GM21619 (cell line): ENCODE data around the gene NUSAP1.
"Not testable (repeated sequence)": the region's sequence is repeated elsewhere in the genome, so short reads cannot be mapped to it uniquely, and the experiment has no call there.

Experiments
- ATAC-seq: cut with Tn5 transposase; IDR thresholded peaks from one replicate; pipeline ENCODE4 v1.9.1; 2021; ENCODE audit not compliant: unreplicated experiment

The NUSAP1 gene

DNA sequence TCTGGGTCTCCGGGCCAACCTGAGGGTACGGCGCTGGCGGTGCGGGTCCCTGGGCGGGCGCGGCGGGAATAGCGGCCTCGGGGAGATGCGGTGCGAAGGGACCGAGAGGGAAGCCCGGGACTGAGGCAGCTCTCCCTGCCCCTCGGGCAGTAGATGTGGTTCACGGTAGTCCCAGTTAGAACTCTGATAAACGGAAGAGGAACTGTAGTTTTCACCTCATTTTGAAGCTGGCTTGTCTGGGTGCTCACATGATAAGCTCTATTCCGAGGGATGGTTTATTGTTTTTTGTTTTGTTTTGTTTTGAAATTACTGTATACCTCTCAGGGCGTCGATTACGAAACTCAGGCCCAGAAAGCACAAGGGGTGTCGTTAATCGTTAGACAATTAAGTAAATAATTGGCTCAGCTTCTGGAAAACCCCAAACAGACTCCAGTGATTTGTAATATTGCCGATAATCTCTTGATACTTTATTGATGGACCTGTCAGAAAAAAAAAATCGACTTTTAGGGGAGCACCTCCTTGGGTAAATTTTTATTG lies 413 bp downstream of the NUSAP1 start:
- peak; percentile 27 for ATAC-seq

DNA sequence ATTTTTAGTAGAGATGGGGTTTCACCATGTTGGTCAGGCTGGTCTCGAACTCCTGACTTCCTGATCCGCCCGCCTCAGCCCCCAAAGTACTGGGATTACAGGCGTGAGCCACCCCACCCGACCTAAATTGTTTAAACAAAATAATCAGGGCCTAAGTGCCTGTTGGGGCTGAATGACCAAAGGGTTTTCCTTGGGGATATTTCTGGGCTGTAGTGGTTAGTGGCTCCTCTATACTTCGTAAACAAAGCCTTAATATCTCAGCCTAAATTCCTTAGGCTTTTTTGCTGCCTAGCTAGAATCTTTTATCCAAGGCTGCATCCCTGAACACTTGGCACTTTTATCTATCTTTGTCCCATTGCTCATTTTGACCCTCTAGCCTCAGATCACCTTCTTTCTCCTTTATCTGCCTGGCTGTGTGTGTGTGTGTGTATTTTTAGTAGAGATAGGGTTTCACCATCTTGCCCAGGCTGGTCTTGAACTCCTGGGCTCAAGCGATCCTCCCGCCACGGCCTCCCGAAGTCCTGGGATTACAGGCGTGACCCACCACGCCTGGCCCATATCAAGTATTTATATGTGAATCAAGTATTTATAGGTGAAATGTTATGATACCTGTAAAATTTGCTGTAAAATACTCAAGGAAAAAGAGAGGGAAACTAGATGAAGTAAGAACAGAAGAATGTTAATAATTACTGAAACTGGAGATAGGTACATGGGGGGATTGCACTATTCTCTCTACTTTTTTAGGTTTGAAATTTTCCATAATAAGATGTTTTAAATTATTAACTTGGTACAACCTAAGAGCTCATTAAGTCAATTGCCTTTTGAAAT lies 1.8 kb downstream of the NUSAP1 start:
- no peak for ATAC-seq

DNA sequence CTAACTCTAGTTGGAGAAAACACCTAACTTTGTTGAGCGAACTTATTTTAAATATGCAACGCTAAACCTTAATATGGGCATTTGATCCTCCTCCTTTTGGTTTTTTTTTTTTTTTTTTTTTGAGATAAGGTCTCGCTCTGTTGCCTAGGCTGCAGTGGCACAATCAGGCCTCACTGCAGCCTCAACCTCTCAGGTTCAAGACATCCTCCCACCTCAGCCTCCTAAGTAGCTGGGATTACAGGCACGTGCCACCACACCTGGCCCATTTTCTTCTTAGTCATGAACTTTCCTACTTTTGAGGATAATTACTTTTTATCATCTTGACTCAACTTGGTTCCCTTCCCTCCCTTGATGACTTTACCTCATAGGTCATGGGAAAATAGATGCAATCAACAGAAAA lies 3.9 kb downstream of the NUSAP1 start:
- no peak for ATAC-seq

DNA sequence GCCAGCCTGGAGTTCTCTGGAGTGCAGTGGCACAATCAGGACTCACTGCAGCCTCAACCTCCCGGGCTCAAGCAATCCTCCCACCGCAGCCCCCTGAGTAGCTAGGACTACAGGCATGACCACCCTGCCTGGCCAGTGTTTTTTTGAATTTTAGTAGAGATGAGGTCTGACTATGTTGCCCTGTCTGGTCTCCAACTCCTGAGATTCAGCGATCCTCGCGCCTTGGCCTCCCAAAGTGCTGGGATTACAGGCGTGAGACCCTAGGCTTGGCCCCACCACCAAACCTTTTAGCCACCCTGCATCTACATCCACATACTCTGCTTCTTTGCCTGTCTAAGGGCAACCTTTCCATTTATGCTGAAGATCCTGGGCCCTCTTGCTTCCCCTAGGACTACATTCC lies 4.4 kb downstream of the NUSAP1 start:
- no peak for ATAC-seq

DNA sequence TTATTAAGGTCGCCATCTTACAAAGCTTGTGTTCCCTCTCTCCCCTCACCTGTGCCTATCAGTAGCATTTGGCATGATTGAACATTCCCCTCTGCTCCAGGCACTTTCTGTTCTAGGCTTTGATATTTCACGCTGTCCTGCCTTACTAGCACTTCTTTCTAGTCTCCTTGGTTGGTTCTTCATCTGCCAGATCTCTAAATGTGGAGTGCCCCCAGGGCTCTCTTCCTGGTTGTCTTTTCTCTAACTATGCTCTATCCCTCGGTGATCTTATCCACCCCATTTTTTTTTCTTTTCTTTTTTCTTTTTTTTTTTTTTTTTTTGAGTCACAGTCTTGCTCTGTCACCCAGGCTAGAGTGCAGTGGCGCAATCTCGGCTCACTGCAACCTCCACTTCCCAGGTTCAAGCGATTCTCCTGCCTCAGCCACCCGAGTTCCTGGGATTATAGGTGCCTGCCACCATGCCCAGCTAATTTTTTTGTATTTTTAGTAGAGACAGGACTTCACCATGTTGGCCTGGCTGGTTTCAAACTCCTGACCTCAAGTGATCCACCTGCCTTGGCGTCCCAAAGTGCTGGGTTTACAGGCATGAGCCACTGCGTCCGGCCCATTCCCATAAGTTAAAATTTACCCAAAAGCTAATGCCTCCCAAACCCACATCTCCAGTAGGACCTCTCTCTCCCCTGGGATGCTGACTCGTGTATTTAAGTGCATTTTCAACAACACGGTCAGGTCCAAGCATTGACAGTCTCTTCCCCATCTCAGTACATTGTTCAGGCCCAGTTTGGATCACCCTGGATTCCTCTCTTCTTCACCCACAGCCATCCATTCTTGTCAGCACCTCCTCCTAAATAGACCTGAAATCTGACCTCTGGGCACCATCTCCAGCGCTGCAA lies 5.2 kb downstream of the NUSAP1 start:
- no peak for ATAC-seq

DNA sequence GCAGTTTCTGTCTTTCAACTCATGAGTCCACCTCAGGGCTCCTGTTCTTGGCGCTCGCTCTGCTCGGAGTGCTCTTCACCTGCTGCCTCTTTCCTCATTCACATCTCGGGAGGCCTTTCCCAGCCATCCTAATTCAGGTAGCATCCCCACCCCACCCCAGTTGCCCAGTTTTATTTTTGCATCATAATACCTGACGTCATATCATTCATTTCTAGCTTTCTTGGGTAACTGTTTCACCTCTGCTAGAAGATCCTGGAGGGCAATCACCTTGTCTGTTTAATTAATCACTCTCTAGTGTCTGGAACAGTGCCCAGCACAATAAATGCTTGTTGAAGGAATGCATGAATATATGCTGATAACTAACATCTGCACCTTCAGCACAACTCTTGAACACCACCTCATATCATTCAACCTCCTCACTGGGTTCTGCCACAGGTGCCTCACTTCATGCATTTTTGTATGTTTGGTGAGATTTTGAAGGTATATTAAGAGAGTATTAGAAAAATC lies 7.6 kb downstream of the NUSAP1 start:
- ATAC-seq = no peak

DNA sequence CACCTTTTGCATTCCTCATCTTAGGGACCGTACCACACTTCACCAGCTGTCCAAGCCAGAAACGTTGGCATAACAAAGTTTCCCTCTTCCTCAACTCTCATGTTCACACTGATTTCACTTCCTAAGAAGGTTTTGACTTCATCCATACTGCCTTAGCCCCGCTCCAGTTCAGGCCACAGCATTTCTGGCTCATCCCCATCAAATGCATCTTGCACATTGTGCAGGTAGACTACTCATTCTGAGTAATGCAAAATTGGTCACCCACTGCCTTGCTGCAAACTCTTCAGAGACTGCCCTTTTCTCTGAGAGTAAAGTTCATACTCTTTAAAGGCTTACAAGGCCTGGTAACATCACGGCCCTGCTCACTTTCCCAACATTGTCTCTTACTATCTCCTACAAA lies 8.8 kb downstream of the NUSAP1 start:
- ATAC-seq = no peak

DNA sequence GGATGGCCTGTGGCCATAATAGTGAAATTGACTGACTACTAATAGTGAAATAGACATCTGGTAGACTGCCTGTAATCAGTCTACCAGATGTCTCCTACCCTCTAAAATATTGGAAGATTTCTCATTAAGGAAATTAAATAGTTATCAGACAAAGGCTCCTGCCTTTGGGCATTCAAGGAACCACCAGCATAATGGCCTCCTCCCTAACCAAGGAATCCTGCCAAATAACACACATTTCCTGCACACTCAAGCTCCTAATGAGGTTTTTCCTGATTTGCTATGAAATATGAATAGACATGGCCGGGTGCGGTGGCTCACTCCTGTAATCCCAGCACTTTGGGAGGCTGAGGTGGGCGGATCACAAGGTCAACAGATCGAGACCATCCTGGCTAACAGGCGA lies 14.6 kb downstream of the NUSAP1 start:
- no peak for ATAC-seq

DNA sequence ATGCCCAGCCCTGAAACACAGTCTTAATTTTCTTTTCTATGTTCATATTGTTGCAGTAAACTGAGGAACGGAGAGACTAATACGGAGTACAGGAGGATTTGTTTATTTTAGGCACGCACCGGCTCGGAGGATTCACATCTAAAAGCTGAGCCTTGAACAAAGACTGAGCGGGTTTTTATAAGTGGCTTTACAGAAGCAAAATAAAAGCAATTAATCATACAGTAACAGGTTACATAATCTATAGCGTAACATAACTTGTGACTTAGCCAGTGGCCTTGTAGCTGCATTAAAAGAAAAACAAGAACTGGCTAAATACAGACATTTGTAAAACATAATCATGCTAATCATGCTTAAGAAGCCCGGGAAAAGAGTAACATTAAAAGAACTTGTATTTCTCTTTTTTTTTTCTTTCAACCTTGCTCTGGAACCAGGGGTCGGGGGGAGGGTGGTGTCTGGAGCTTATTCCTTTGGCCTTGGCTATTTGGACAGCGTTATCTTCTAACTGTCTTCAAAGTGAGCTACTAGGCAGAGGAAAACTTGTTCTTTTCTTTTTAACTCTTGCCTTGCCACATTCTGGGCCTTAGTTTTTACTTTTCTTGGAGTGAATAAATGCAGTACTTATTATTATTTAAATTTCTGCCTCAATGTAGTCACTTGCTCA lies 17.5 kb downstream of the NUSAP1 start:
- no peak for ATAC-seq

DNA sequence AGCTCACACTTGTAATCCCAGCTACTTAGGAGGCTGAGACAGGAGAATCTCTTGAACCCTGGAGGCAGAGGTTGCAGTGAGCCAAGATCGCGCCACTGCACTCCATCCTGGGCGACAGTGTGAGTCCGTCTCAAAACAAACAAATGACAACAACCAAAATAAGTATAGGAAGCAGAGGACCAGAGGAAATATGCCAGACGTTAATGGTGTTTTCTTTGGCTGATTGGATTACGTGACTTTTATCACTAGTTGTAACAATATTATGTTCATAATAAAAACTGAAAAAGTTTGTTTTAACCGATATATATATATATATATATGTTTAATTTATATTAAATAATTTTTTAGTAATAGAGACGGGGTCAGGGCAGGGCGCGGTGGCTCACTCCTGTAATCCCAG lies 21.7 kb downstream of the NUSAP1 start:
- no peak for ATAC-seq

DNA sequence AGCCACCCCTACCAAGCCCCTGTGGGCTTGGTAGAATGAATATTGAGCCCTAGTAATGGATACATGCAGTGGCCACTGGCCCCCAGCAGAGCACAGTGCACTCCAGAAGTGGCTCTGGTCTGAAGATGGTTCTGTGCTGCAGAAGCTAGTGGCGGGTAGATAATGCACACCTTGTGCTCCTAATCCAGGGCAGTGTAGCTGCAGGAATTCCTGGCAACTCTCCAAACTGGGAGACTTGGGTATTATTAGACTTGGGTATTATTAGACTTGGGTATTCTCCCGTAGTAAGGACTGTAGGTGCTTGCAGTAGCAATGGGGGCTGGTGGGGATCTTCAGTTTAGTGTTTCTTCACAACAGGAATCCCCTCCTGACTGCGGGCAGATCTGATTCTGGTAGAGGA lies 34.7 kb downstream of the NUSAP1 start:
- no peak for ATAC-seq

DNA sequence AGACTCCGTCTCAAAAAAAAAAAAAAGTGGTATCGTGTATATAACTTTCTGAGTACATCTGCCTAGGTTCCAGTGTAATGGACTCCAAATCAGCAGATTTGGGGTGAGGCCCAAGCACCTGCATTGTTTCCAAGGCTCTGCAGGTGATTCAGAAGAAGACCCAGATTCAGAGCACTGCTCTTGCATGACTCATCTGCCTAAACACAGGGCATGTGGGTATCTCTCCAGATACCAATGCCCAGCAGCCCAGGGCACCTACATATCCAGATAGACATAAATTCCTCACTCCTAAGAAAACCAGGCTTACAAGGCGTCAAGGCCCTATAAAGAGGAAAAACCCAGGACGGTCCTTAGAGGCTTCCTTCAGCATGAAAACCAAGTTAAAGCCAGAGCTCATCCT lies 45.3 kb downstream of the NUSAP1 start:
- no peak for ATAC-seq

DNA sequence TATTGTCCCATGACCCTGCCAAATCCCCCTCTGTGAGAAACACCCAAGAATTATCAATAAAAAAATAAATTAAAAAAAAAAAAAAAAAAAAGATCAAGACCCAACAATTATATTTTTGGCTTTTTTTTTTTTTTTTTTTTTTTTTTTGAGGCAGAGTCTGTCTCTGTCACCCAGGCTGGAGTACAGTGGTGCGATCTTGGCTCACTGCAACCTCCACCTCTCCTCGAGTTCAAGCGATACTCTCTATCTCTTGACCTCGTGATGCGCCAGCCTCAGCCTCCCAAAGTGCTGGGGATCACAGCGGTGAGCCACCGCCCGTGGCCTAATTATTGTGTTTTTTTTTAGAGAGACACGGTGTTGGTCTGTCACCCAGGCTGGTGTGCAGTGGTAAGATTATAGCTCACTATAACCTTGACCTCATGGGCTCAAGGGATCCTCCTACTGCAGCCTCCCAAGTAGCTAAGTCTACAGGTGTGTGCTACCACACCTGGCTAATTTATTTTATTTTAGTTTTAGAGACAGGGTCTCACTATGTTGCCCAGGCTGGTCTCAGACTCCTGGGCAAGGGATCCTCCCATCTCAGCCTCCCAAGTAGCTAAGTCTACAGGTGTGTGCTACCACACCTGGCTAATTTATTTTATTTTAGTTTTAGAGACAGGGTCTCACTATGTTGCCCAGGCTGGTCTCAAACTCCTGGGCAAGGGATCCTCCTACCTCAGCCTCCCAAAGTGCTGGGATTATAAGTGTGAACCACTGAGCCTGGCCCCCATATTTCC lies 51.5 kb downstream of the NUSAP1 start:
- ATAC-seq = not testable (repeated sequence)

DNA sequence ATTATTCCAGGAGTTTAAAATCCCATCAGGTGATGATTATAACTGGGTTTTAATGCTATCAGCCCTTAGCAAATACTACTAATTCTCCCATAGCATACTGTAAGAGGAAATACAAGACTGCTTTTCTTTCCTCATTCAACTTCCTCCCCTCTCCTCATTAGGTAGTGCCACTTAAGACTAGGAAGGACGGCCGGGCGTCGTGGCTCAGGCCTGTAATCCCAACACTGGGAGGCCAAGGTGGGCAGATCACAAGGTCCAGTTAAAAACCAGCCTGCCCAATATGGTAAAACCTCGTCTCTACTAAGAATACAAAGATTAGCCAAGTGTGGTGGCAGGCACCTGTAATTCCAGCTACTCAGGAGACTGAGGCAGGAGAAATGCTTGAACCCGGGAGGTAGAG lies 55.0 kb downstream of the NUSAP1 start:
- no peak for ATAC-seq

DNA sequence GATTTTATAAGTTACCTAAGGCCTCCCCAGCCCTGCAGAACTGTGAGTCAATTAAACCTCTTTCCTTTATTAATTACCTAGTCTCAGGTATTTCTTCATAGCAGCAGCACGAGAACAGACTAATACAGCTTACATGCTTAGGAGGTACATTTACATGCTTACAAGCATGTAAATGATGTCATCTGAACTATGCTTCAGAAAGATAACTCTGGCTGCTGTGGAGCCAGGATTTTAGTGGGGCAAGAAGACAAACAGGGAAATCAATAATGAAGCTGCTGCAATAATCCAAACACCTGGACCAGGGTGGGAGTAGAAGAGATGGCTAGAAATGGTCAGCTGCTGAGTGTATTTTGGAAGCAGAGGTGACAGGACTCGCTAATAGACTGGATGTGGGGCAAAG lies 60.0 kb downstream of the NUSAP1 start:
- no peak for ATAC-seq

DNA sequence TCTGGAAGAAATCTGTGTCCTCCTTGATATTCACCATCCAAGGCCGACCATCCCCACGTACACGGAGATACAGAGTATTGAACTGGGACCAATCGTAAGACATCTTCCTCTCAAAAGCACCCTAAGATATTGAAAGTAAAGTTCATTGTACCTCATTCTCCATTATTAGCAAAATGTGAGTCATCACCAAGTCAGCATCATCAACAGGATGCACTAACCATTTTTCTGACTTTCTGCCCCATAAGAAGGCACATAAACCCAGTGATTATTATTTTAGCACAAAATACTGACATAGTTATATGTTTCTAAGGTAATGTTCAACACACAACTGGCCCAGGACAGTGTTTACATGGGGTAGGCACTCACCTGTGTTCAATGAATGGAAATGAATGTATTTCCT lies 62.2 kb downstream of the NUSAP1 start:
- no peak for ATAC-seq

DNA sequence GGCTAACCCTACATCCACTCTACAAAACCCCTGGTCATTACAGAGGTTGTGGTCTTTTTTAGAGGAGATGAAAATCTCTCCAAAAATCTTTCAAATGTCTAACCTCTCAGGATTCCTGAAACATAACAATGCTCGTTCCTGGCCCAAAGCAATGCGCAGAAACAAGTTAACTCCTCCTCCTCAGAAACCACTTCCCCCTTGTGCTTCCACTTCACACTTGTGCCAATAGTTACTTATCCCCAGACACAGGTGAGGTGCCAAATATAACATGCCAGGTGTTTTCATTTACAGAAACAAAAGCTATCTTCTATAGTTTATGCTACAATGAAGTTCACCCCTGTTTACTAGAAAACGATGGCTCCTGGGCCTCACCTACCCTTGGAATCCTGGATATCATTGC lies 63.4 kb downstream of the NUSAP1 start:
- ATAC-seq = no peak

DNA sequence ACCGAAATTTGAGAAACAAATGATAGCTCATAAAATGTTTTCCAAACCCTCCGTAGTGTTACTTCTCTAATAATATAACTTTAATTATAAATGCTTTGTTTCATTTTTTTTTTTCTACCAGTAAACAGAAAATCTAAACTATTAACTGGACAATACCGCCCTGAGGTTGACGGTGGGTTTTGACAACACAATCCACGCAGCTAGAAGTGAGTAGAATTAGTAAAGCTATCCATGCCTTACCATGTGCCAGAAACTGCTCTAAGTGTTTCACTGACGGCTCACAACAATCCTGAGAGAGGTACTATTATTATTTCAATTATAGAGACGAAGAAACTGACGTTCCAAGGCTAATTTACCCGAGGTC lies 69.2 kb downstream of the NUSAP1 start:
- no peak for ATAC-seq

DNA sequence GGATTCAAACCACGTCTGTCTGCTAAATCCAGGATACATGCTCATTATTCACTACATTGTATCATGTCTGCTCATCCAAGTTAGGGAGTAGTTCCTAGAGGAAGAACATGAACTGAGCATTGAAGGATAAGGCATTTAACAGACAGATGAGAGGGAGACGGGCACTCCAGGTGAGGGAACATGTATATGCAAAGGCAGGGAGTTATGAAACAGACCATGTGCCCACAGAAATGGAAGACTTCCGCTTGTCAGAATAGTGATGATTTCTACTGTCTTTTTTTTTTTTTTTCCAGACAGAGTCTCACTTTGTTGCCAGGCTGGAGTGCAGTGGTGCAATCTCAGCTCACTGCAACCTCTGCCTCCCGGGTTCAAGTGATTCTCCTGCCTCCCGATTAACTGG lies 74.7 kb downstream of the NUSAP1 start:
- ATAC-seq = no peak

DNA sequence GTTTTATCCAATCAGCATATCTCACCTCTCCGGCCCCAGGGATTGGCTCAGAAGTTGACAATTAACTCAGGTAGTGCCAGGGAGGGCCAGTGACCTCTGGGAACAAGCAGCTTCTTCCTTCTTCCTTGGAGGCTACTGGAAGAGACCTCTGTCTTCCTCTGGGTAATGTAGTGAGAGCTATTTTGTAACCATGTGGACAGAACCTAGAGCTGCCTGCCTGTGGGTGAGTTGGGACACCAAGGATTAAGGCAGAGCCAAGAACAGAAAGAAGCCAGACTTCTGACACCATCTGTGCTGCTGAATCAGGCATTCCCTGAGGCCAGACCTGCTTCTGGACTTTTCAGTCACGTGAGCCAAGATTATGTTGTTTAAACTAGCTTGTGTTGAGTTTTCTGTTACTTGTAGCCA lies 75.6 kb downstream of the NUSAP1 start:
- ATAC-seq = no peak

DNA sequence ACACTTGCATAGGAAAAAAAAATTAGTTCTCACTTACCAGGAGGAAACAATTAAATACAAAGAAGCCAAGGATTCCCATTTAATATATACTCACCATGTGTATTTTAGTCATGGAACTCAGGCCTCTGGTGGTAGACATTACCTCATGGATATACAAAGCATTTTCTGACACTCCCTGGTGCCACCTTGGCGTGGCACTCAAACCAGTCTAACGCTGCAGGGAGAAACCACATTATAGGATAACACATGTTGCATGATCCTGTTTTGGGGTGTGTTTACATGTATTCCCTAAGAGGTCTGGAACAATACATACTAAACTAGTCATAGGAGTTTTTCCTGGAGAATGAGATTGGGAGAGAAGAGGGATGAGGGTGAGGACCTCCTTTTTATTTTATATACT lies 78.3 kb downstream of the NUSAP1 start:
- no peak for ATAC-seq
